H54 (cell line): Measurements from ENCODE around the gene PIGV.
"Not testable (repeated sequence)": the region's sequence is repeated elsewhere in the genome, so short reads cannot be mapped to it uniquely, and the experiment has no call there.

Source experiments
- DNase-seq: peaks from one replicate; pipeline ENCODE4 v3.0.0; 2011; ENCODE audit warnings: low spot score, mixed read lengths; ENCODE audit not compliant: insufficient read length
- FAIRE-seq: peaks from 3 replicates; lab custom pipeline; 2011; peaks lifted over from hg19 to GRCh38; lab: Jason Lieb, UNC
- POLR2A ChIP-seq: IDR thresholded peaks from 2 replicates; pipeline ENCODE4 v1.6.1; 2011; ENCODE audit warnings: low read depth, mild to moderate bottlenecking, low read length

The PIGV gene

GRCh38 chr1:26839339-26839722 lies 51.6 kb downstream of the PIGV start:
- FAIRE-seq = no peak

GRCh38 chr1:26839779-26840178 lies 52.0 kb downstream of the PIGV start:
- TF ChIP-seq POLR2A = no peak
- FAIRE-seq = no peak
- DNase-seq = no peak

More at GRCh38 chr1:26839339-26839722, 51.6 kb downstream of the PIGV start:
- TF ChIP-seq POLR2A = no peak
- DNase-seq = no peak

- TF ChIP-seq POLR2A = no peak
- FAIRE-seq = no peak
Measured at GRCh38 chr1:26844424-26845196, 56.9 kb downstream of the PIGV start.

GRCh38 chr1:26847826-26848225 lies 60.1 kb downstream of the PIGV start:
- not testable (repeated sequence) for DNase-seq, FAIRE-seq

More at GRCh38 chr1:26844424-26845196, 56.9 kb downstream of the PIGV start:
- DNase-seq = no peak
